ENCODE measurements around the gene CRYBG1. TPM values are rescaled to one million over a fixed set of nuclear protein-coding genes. Genes with fewer than 3 reads are reported as not detected.

Gene CRYBG1
- total RNA-seq, 1 experiment from 2014 or later = 10.7 TPM

DNA sequence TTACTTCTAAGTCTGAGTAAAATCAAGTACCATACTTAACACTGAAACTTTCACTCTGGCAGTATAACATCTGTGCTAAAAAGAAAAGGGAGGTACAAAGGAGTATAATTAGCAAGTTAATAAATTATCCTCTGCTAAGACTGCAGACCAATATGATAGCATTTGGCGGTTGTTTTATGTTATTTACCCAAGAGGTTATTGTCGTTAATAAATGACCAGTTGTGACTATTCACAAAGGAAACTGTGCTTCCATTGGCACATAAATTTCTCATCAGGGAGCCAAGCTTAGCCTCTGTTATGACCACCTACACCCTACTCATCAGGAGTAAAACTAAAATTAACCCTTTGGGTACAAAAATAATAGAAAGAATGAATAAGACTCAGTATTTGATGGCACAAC is 86.5 kb downstream of the CRYBG1 start:
- ChIA-PET RAD21 (ENCODE audit: low non-redundant PET in 1 of 2, low total read pairs in 2 of 2, uncharacterized antibody in 2 of 2, unreplicated experiment in 2 of 2) (no interaction called here), POLR2A (no interaction called here), CTCF (no interaction called here)
- TF ChIP-seq ELF1 (IDR thresholded peaks at IDR 0.05; ENCODE audit: borderline replicate concordance, low read depth) = no peak
- DNase-seq (ENCODE audit: low read depth, low spot score) = no peak
- Histone ChIP-seq H3K4me2 (ENCODE audit: low read length) (no peak overlapping the region), H3K27ac (ENCODE audit: low read depth, low read length) (no peak overlapping the region), H3K9me2 (ENCODE audit: insufficient read depth) (no peaks in the 10 kb centered on the region), H3K79me2 (ENCODE audit: insufficient read depth, low read length) (no peaks in the 10 kb centered on the region), H4K20me1 (ENCODE audit: insufficient read depth) (no peaks in the 10 kb centered on the region), H3K9ac (ENCODE audit: low read length) (no peak overlapping the region), H3K4me1 (ENCODE audit: control insufficient read depth in 1 of 2, insufficient read depth in 2 of 2, low read length in 2 of 2) (no peaks in the 10 kb centered on the region), H3K9me3 (ENCODE audit: control insufficient read depth in 1 of 2, insufficient read depth in 1 of 2, low read depth in 1 of 2, low read length in 2 of 2) (no peaks in the 10 kb centered on the region), H3K4me3 (replicated peaks in 1 of 2; ENCODE audit: low read depth in 1 of 2, low read length in 2 of 2) (no peak overlapping the region), H2AFZ (ENCODE audit: low read depth, low read length, poor library complexity, severe bottlenecking) (no peak overlapping the region), H3K27me3 (ENCODE audit: insufficient read depth, low read length) (no peaks in the 10 kb centered on the region), H3K36me3 (ENCODE audit: control insufficient read depth in 1 of 2, insufficient read depth in 2 of 2, low read length in 2 of 2) (no peaks in the 10 kb centered on the region)
- intact Hi-C loops (cut with micrococcal nuclease) = loop anchor here (5.0 to 10.0 kb wide), 3 partner anchors 352 to 1012 kb away; no protein-coding TSS in a partner anchor
- BruUV-seq (replicated peaks) = no TSS peak
- no peak for ATAC-seq

DNA sequence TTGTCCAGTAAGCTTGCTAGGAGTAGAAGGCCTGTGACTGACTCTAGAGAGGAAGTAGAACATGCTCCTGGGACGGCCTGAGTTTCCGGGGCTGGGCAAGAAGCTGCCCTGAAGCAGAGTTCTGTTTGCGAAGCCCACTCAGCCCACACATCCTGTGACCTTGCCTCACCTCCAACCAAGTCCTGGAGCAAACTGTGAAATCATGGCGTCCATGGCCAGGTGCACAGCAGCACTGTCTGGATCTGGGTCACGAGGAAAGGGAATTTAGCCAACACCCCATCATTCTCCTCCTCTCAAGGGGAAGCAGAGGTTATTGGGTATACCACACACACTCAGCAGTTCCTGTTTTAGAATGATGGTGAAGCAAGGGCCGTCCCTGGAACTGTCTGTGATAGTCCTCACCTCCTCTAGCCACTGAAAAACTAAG is 87.5 kb downstream of the CRYBG1 start:
- Histone ChIP-seq H3K4me2 (ENCODE audit: low read length) (no peak overlapping the region), H3K4me1 (ENCODE audit: control insufficient read depth in 1 of 2, insufficient read depth in 2 of 2, low read length in 2 of 2) (no peaks in the 10 kb centered on the region), H4K20me1 (ENCODE audit: insufficient read depth) (no peaks in the 10 kb centered on the region), H3K4me3 (replicated peaks in 1 of 2; ENCODE audit: low read depth in 1 of 2, low read length in 2 of 2) (no peak overlapping the region), H2AFZ (ENCODE audit: low read depth, low read length, poor library complexity, severe bottlenecking) (no peak overlapping the region), H3K27ac (ENCODE audit: low read depth, low read length) (no peak overlapping the region), H3K79me2 (ENCODE audit: insufficient read depth, low read length) (no peaks in the 10 kb centered on the region), H3K9ac (ENCODE audit: low read length) (no peak overlapping the region), H3K9me2 (ENCODE audit: insufficient read depth) (no peaks in the 10 kb centered on the region), H3K27me3 (ENCODE audit: insufficient read depth, low read length) (no peaks in the 10 kb centered on the region), H3K36me3 (ENCODE audit: control insufficient read depth in 1 of 2, insufficient read depth in 2 of 2, low read length in 2 of 2) (no peaks in the 10 kb centered on the region), H3K9me3 (ENCODE audit: control insufficient read depth in 1 of 2, insufficient read depth in 1 of 2, low read depth in 1 of 2, low read length in 2 of 2) (no peaks in the 10 kb centered on the region)
- ChIA-PET POLR2A (no interaction called here), RAD21 (ENCODE audit: low non-redundant PET in 1 of 2, low total read pairs in 2 of 2, uncharacterized antibody in 2 of 2, unreplicated experiment in 2 of 2) (no interaction called here), CTCF (interaction anchor here (0.7 to 1.7 kb wide), 2 partner anchors 118 to 532 kb away, joined by 3 to 10 read pairs; no protein-coding TSS in a partner anchor)
- BruUV-seq (replicated peaks) = no TSS peak
- no peak for ATAC-seq
- no peak for DNase-seq (ENCODE audit: low read depth, low spot score)
- intact Hi-C loops (cut with micrococcal nuclease) = loop anchor here (5.0 to 10.0 kb wide), 3 partner anchors 353 to 1013 kb away; no protein-coding TSS in a partner anchor
- TF ChIP-seq CBX3 (IDR thresholded peaks at IDR 0.05; ENCODE audit: low read depth) (no peak), POLR2A (IDR thresholded peaks at IDR 0.05; ENCODE audit: borderline replicate concordance, extremely low read depth, insufficient read depth, insufficient read length) (no peak), SP1 (IDR thresholded peaks at IDR 0.05; ENCODE audit: low read depth) (no peak), CEBPB (IDR thresholded peaks at IDR 0.05; ENCODE audit: low read depth) (no peak), SIN3A (IDR thresholded peaks at IDR 0.05; ENCODE audit: low read depth) (no peak), ZNF274 (IDR thresholded peaks at IDR 0.05; ENCODE audit: low read depth, low read length) (no peak), RAD21 (IDR thresholded peaks at IDR 0.05; ENCODE audit: low read depth) (no peak), POLR2AphosphoS5 (IDR thresholded peaks at IDR 0.05; ENCODE audit: low read depth, low read length) (no peak), ZFX (IDR thresholded peaks at IDR 0.05) (no peak)
- TF ChIP-seq, protein P1, sequence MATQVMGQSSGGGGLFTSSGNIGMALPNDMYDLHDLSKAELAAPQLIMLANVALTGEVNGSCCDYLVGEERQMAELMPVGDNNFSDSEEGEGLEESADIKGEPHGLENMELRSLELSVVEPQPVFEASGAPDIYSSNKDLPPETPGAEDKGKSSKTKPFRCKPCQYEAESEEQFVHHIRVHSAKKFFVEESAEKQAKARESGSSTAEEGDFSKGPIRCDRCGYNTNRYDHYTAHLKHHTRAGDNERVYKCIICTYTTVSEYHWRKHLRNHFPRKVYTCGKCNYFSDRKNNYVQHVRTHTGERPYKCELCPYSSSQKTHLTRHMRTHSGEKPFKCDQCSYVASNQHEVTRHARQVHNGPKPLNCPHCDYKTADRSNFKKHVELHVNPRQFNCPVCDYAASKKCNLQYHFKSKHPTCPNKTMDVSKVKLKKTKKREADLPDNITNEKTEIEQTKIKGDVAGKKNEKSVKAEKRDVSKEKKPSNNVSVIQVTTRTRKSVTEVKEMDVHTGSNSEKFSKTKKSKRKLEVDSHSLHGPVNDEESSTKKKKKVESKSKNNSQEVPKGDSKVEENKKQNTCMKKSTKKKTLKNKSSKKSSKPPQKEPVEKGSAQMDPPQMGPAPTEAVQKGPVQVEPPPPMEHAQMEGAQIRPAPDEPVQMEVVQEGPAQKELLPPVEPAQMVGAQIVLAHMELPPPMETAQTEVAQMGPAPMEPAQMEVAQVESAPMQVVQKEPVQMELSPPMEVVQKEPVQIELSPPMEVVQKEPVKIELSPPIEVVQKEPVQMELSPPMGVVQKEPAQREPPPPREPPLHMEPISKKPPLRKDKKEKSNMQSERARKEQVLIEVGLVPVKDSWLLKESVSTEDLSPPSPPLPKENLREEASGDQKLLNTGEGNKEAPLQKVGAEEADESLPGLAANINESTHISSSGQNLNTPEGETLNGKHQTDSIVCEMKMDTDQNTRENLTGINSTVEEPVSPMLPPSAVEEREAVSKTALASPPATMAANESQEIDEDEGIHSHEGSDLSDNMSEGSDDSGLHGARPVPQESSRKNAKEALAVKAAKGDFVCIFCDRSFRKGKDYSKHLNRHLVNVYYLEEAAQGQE (IDR thresholded peaks at IDR 0.05; ENCODE audit: low read depth) = no peak
- TF ChIP-seq, protein P2, sequence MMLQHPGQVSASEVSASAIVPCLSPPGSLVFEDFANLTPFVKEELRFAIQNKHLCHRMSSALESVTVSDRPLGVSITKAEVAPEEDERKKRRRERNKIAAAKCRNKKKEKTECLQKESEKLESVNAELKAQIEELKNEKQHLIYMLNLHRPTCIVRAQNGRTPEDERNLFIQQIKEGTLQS (IDR thresholded peaks at IDR 0.05) = no peak
- TF ChIP-seq, protein P3, sequence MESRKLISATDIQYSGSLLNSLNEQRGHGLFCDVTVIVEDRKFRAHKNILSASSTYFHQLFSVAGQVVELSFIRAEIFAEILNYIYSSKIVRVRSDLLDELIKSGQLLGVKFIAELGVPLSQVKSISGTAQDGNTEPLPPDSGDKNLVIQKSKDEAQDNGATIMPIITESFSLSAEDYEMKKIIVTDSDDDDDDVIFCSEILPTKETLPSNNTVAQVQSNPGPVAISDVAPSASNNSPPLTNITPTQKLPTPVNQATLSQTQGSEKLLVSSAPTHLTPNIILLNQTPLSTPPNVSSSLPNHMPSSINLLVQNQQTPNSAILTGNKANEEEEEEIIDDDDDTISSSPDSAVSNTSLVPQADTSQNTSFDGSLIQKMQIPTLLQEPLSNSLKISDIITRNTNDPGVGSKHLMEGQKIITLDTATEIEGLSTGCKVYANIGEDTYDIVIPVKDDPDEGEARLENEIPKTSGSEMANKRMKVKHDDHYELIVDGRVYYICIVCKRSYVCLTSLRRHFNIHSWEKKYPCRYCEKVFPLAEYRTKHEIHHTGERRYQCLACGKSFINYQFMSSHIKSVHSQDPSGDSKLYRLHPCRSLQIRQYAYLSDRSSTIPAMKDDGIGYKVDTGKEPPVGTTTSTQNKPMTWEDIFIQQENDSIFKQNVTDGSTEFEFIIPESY (IDR thresholded peaks at IDR 0.05; ENCODE audit: extremely low read depth, insufficient replicate concordance, low read length) = no peak
- TF ChIP-seq, protein P4, sequence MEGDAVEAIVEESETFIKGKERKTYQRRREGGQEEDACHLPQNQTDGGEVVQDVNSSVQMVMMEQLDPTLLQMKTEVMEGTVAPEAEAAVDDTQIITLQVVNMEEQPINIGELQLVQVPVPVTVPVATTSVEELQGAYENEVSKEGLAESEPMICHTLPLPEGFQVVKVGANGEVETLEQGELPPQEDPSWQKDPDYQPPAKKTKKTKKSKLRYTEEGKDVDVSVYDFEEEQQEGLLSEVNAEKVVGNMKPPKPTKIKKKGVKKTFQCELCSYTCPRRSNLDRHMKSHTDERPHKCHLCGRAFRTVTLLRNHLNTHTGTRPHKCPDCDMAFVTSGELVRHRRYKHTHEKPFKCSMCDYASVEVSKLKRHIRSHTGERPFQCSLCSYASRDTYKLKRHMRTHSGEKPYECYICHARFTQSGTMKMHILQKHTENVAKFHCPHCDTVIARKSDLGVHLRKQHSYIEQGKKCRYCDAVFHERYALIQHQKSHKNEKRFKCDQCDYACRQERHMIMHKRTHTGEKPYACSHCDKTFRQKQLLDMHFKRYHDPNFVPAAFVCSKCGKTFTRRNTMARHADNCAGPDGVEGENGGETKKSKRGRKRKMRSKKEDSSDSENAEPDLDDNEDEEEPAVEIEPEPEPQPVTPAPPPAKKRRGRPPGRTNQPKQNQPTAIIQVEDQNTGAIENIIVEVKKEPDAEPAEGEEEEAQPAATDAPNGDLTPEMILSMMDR (IDR thresholded peaks at IDR 0.05 in 2 of 3, conservative IDR thresholded peaks at IDR 0.05 in 1 of 3; ENCODE audit: borderline replicate concordance in 1 of 3, insufficient read depth in 1 of 3, low read depth in 2 of 3, low read length in 2 of 3) = no peak

All from HCT116 (cell line).